ENCODE results near the gene CCDC81. TPM values are rescaled to one million over a fixed set of nuclear protein-coding genes. Genes with fewer than 3 reads are reported as not detected.

Gene CCDC81
- polyA plus RNA-seq, 3 donors, result 0.11 to 0.31 (median 0.24) TPM

DNA sequence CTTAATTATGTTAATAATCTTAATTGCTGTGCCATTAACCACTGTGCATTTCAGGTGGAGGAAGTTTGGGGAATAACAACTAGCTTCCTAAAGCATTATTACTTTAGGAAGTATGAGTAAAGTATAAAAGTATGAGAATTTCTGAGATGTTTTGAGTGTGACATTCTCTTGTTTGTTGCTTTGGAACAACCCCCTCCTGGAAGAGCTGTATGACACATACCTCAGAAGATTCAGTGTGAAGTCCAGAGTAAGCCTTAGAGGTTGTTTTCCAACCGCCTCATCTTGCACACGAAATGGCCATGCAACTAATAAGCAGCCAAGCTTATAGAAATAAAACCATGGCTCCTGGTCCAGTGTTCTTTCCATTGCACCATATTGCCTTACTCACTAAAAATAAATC, 21.7 kb downstream of the CCDC81 start:
- WGBS (ENCODE audit: insufficient coverage), result no CpG with 5 or more reads among the region's 2 CpGs
- Histone ChIP-seq H3K9me3 (replicated peaks in 1 of 2; ENCODE audit: control insufficient read depth in 1 of 2, insufficient read depth in 1 of 2, low read length in 2 of 2) (no peaks in the 10 kb centered on the region), H3K4me2 (replicated peaks; ENCODE audit: extremely low read depth, low read length, poor library complexity, severe bottlenecking) (no peak overlapping the region), H3K9ac (ENCODE audit: insufficient read depth, low read length, poor library complexity, severe bottlenecking) (no peak overlapping the region), H3K36me3 (replicated peaks in 1 of 2; ENCODE audit: control insufficient read depth in 1 of 2, insufficient read depth in 2 of 2, low read length in 2 of 2) (no peaks in the 10 kb centered on the region), H2AFZ (ENCODE audit: insufficient read depth, low read depth, low read length, poor library complexity, severe bottlenecking) (no peak overlapping the region), H3K4me3 (replicated peaks in 1 of 3; ENCODE audit: low read depth in 2 of 3, low read length in 3 of 3) (no peak overlapping the region), H3K27me3 (ENCODE audit: control insufficient read depth in 2 of 2, insufficient read depth in 2 of 2, low read length in 2 of 2) (no peaks in the 10 kb centered on the region), H3K27ac (ENCODE audit: low read depth in 1 of 2, low read length in 2 of 2) (no peak overlapping the region), H3K79me2 (ENCODE audit: insufficient read depth, low read length) (no peaks in the 10 kb centered on the region), H4K20me1 (ENCODE audit: insufficient read depth, low read length) (no peaks in the 10 kb centered on the region), H3K4me1 (ENCODE audit: control insufficient read depth in 1 of 2, insufficient read depth in 2 of 2, low read length in 2 of 2) (no peaks in the 10 kb centered on the region)
- H3K4me1 Mint-ChIP-seq, result no peaks in the 10 kb centered on the region
- TF ChIP-seq, protein P1, sequence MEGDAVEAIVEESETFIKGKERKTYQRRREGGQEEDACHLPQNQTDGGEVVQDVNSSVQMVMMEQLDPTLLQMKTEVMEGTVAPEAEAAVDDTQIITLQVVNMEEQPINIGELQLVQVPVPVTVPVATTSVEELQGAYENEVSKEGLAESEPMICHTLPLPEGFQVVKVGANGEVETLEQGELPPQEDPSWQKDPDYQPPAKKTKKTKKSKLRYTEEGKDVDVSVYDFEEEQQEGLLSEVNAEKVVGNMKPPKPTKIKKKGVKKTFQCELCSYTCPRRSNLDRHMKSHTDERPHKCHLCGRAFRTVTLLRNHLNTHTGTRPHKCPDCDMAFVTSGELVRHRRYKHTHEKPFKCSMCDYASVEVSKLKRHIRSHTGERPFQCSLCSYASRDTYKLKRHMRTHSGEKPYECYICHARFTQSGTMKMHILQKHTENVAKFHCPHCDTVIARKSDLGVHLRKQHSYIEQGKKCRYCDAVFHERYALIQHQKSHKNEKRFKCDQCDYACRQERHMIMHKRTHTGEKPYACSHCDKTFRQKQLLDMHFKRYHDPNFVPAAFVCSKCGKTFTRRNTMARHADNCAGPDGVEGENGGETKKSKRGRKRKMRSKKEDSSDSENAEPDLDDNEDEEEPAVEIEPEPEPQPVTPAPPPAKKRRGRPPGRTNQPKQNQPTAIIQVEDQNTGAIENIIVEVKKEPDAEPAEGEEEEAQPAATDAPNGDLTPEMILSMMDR (IDR thresholded peaks at IDR 0.05), result no peak
- intact Hi-C loops (cut with micrococcal nuclease), result no loop called here
- H3K4me3 Mint-ChIP-seq, result no peak overlapping the region
- no peaks in the 10 kb centered on the region for H3K27me3 Mint-ChIP-seq (ENCODE audit: low read depth in 3 of 3)
- H3K9me3 Mint-ChIP-seq, result peaks cover 0 to 4% (median 0%) of the 10 kb centered on the region in 7 donors
- H3K27ac Mint-ChIP-seq, result no peak overlapping the region
- no peak for DNase-seq
- H3K36me3 Mint-ChIP-seq, result no peaks in the 10 kb centered on the region

- H3K27me3 ChIP-seq (ENCODE audit: control insufficient read depth in 2 of 2, insufficient read depth in 2 of 2, low read length in 2 of 2), result no peaks in the 10 kb centered on the region
- H3K4me1 Mint-ChIP-seq, result no peaks in the 10 kb centered on the region
- no peak overlapping the region for H3K27ac Mint-ChIP-seq
- H3K79me2 ChIP-seq (ENCODE audit: insufficient read depth, low read length), result no peaks in the 10 kb centered on the region
- no peaks in the 10 kb centered on the region for H4K20me1 ChIP-seq (ENCODE audit: insufficient read depth, low read length)
- no peak overlapping the region for H3K4me2 ChIP-seq (replicated peaks; ENCODE audit: extremely low read depth, low read length, poor library complexity, severe bottlenecking)
- no peak overlapping the region for H3K4me3 Mint-ChIP-seq
- intact Hi-C loops (cut with micrococcal nuclease), result no loop called here
- no peaks in the 10 kb centered on the region for H3K27me3 Mint-ChIP-seq (ENCODE audit: low read depth in 3 of 3)
- DNase-seq, result no peak
- H3K9me3 ChIP-seq (replicated peaks in 1 of 2; ENCODE audit: control insufficient read depth in 1 of 2, insufficient read depth in 1 of 2, low read length in 2 of 2), result no peaks in the 10 kb centered on the region
- H3K36me3 Mint-ChIP-seq, result no peaks in the 10 kb centered on the region
- H3K36me3 ChIP-seq (replicated peaks in 1 of 2; ENCODE audit: control insufficient read depth in 1 of 2, insufficient read depth in 2 of 2, low read length in 2 of 2), result no peaks in the 10 kb centered on the region
- peaks cover 0 to 4% (median 0%) of the 10 kb centered on the region in 7 donors for H3K9me3 Mint-ChIP-seq
- TF ChIP-seq, protein P1 (IDR thresholded peaks at IDR 0.05), result no peak
- H3K4me1 ChIP-seq (ENCODE audit: control insufficient read depth in 1 of 2, insufficient read depth in 2 of 2, low read length in 2 of 2), result no peaks in the 10 kb centered on the region
- H3K9ac ChIP-seq (ENCODE audit: insufficient read depth, low read length, poor library complexity, severe bottlenecking), result no peak overlapping the region
- no peak overlapping the region for H2AFZ ChIP-seq (ENCODE audit: insufficient read depth, low read depth, low read length, poor library complexity, severe bottlenecking)
- H3K27ac ChIP-seq (ENCODE audit: low read depth in 1 of 2, low read length in 2 of 2), result no peak overlapping the region
- no peak overlapping the region for H3K4me3 ChIP-seq (replicated peaks in 1 of 3; ENCODE audit: low read depth in 2 of 3, low read length in 3 of 3)
Observed at GRCh38 chr11:86397351-86397750, 22.7 kb downstream of the CCDC81 start.
